ENCODE data around the gene SGIP1. TPM values are rescaled to one million over a fixed set of nuclear protein-coding genes. Genes with fewer than 3 reads are reported as not detected.
A peak's percentile ranks its signal among the peaks of the same experiment; 100 is the strongest.

The SGIP1 gene
- total RNA-seq, 8 experiments from 2014 or later: 0.05 to 82.9 (median 26.2) TPM; not detected in 1

- Histone ChIP-seq H3K4me3 (no peak overlapping the region), H3K27ac (no peak overlapping the region), H3K4me1 (replicated peaks in 1 of 2) (peaks cover 0 to 18% of the 10 kb centered on the region in 2 donors)
- in situ Hi-C loops (cut with MboI; ENCODE audit: low pct_unique_long_range_greater_than_20kb in 2 of 9, low sequenced_read_pairs in 9 of 9, unreplicated experiment in 9 of 9): no loop called here
- ATAC-seq (replicated peaks in 6 of 8): peak in 5 of 8 experiments; percentile 82 to 95 (median 91)
- WGBS, 10 experiments: 38 to 97% (median 75%) methylated on average over 3 to 8 of the region's 8 CpGs
Observed at GRCh38 chr1:66542811-66543767, 9.1 kb downstream of the SGIP1 start.

GRCh38 chr1:66546047-66546810, 12.3 kb downstream of the SGIP1 start:
- peaks cover 0 to 7% of the 10 kb centered on the region in 2 donors for H3K4me1 ChIP-seq (replicated peaks in 1 of 2)
- ATAC-seq (replicated peaks in 6 of 8): no peak
- no peak overlapping the region for H3K4me3 ChIP-seq
- WGBS, 10 experiments: 22 to 94% (median 72%) methylated on average over 1 to 4 of the region's 4 CpGs; no CpG with 5 or more reads in 1 of the 10 experiments
- in situ Hi-C loops (cut with MboI; ENCODE audit: low pct_unique_long_range_greater_than_20kb in 2 of 9, low sequenced_read_pairs in 9 of 9, unreplicated experiment in 9 of 9): no loop called here
- H3K27ac ChIP-seq: no peak overlapping the region

GRCh38 chr1:66549017-66549416, 15.1 kb downstream of the SGIP1 start:
- in situ Hi-C loops (cut with MboI; ENCODE audit: low pct_unique_long_range_greater_than_20kb in 2 of 9, low sequenced_read_pairs in 9 of 9, unreplicated experiment in 9 of 9): no loop called here
- no peaks in the 10 kb centered on the region for H3K4me1 ChIP-seq (replicated peaks in 1 of 2)
- H3K4me3 ChIP-seq: no peak overlapping the region
- no peak overlapping the region for H3K27ac ChIP-seq
- no peak for ATAC-seq (replicated peaks in 6 of 8)

- Histone ChIP-seq H3K4me1 (replicated peaks in 1 of 2) (no peaks in the 10 kb centered on the region), H3K4me3 (no peak overlapping the region), H3K27ac (no peak overlapping the region)
- 80 to 100% (median 92%) methylated on average over 1 of the region's 1 CpG; no CpG with 5 or more reads in 1 of the 10 experiments for WGBS, 10 experiments
- no peak for ATAC-seq (replicated peaks in 6 of 8)
- in situ Hi-C loops (cut with MboI; ENCODE audit: low pct_unique_long_range_greater_than_20kb in 2 of 9, low sequenced_read_pairs in 9 of 9, unreplicated experiment in 9 of 9): no loop called here
Observed at GRCh38 chr1:66550243-66550642, 16.3 kb downstream of the SGIP1 start.

GRCh38 chr1:66552287-66552686, 18.3 kb downstream of the SGIP1 start:
- Histone ChIP-seq H3K4me1 (replicated peaks in 1 of 2) (no peaks in the 10 kb centered on the region), H3K4me3 (no peak overlapping the region), H3K27ac (no peak overlapping the region)
- in situ Hi-C loops (cut with MboI; ENCODE audit: low pct_unique_long_range_greater_than_20kb in 2 of 9, low sequenced_read_pairs in 9 of 9, unreplicated experiment in 9 of 9): no loop called here
- WGBS, 10 experiments: 80 to 100% (median 95%) methylated on average over 1 of the region's 1 CpG; no CpG with 5 or more reads in 2 of the 10 experiments
- ATAC-seq (replicated peaks in 6 of 8): no peak

- ATAC-seq (replicated peaks in 6 of 8): no peak
- H3K4me3 ChIP-seq: no peak overlapping the region
- H3K27ac ChIP-seq: no peak overlapping the region
- H3K4me1 ChIP-seq (replicated peaks in 1 of 2): no peaks in the 10 kb centered on the region
- in situ Hi-C loops (cut with MboI; ENCODE audit: low pct_unique_long_range_greater_than_20kb in 2 of 9, low sequenced_read_pairs in 9 of 9, unreplicated experiment in 9 of 9): no loop called here
- 25 to 100% (median 61%) methylated on average over 1 to 5 of the region's 5 CpGs for WGBS, 10 experiments
Observed at GRCh38 chr1:66552829-66553228, 18.9 kb downstream of the SGIP1 start.

GRCh38 chr1:66553846-66554245, 19.9 kb downstream of the SGIP1 start:
- H3K27ac ChIP-seq: no peak overlapping the region
- no peaks in the 10 kb centered on the region for H3K4me1 ChIP-seq (replicated peaks in 1 of 2)
- WGBS, 10 experiments: 20 to 100% (median 40%) methylated on average over 1 of the region's 1 CpG; no CpG with 5 or more reads in 5 of the 10 experiments
- H3K4me3 ChIP-seq: no peak overlapping the region
- peak in 2 of 8 experiments; percentile 57 to 68 for ATAC-seq (replicated peaks in 6 of 8)
- in situ Hi-C loops (cut with MboI; ENCODE audit: low pct_unique_long_range_greater_than_20kb in 2 of 9, low sequenced_read_pairs in 9 of 9, unreplicated experiment in 9 of 9): no loop called here

GRCh38 chr1:66556161-66556611, 22.2 kb downstream of the SGIP1 start:
- ATAC-seq (replicated peaks in 6 of 8): no peak
- no peak overlapping the region for H3K27ac ChIP-seq
- 70 to 100% (median 89%) methylated on average over 1 to 7 of the region's 7 CpGs; no CpG with 5 or more reads in 2 of the 10 experiments for WGBS, 10 experiments
- H3K4me1 ChIP-seq (replicated peaks in 1 of 2): no peaks in the 10 kb centered on the region
- no peak overlapping the region for H3K4me3 ChIP-seq
- in situ Hi-C loops (cut with MboI; ENCODE audit: low pct_unique_long_range_greater_than_20kb in 2 of 9, low sequenced_read_pairs in 9 of 9, unreplicated experiment in 9 of 9): no loop called here

- H3K4me1 ChIP-seq (replicated peaks in 1 of 2): no peaks in the 10 kb centered on the region
- ATAC-seq (replicated peaks in 6 of 8): peak in 2 of 8 experiments; percentile 15 to 46
- WGBS, 10 experiments: 0 to 90% (median 70%) methylated on average over 1 of the region's 1 CpG; no CpG with 5 or more reads in 2 of the 10 experiments
- in situ Hi-C loops (cut with MboI; ENCODE audit: low pct_unique_long_range_greater_than_20kb in 2 of 9, low sequenced_read_pairs in 9 of 9, unreplicated experiment in 9 of 9): no loop called here
- H3K4me3 ChIP-seq: no peak overlapping the region
- H3K27ac ChIP-seq: no peak overlapping the region
Observed at GRCh38 chr1:66557157-66557556, 23.2 kb downstream of the SGIP1 start.

GRCh38 chr1:66559517-66559916, 25.6 kb downstream of the SGIP1 start:
- ATAC-seq (replicated peaks in 6 of 8): no peak
- Histone ChIP-seq H3K27ac (no peak overlapping the region), H3K4me3 (no peak overlapping the region), H3K4me1 (replicated peaks in 1 of 2) (no peaks in the 10 kb centered on the region)
- in situ Hi-C loops (cut with MboI; ENCODE audit: low pct_unique_long_range_greater_than_20kb in 2 of 9, low sequenced_read_pairs in 9 of 9, unreplicated experiment in 9 of 9): no loop called here
- 52 to 100% (median 92%) methylated on average over 1 to 4 of the region's 4 CpGs; no CpG with 5 or more reads in 2 of the 10 experiments for WGBS, 10 experiments

GRCh38 chr1:66562561-66562960, 28.6 kb downstream of the SGIP1 start:
- in situ Hi-C loops (cut with MboI; ENCODE audit: low pct_unique_long_range_greater_than_20kb in 2 of 9, low sequenced_read_pairs in 9 of 9, unreplicated experiment in 9 of 9): no loop called here
- no peaks in the 10 kb centered on the region for H3K4me1 ChIP-seq (replicated peaks in 1 of 2)
- no peak overlapping the region for H3K4me3 ChIP-seq
- H3K27ac ChIP-seq: no peak overlapping the region
- ATAC-seq (replicated peaks in 6 of 8): no peak
- 0 to 92% (median 82%) methylated on average over 1 to 3 of the region's 3 CpGs for WGBS, 10 experiments

- H3K4me3 ChIP-seq: no peak overlapping the region
- in situ Hi-C loops (cut with MboI; ENCODE audit: low pct_unique_long_range_greater_than_20kb in 2 of 9, low sequenced_read_pairs in 9 of 9, unreplicated experiment in 9 of 9): no loop called here
- no peak overlapping the region for H3K27ac ChIP-seq
- peak in 2 of 8 experiments; percentile 77 to 79 for ATAC-seq (replicated peaks in 6 of 8)
- 0 to 81% (median 68%) methylated on average over 1 to 6 of the region's 6 CpGs; no CpG with 5 or more reads in 1 of the 10 experiments for WGBS, 10 experiments
- no peaks in the 10 kb centered on the region for H3K4me1 ChIP-seq (replicated peaks in 1 of 2)
Observed at GRCh38 chr1:66563094-66563800, 29.3 kb downstream of the SGIP1 start.
